GM13976 (cell line): Measurements from ENCODE around the gene AQR.
"Not testable (repeated sequence)": the region's sequence is repeated elsewhere in the genome, so short reads cannot be mapped to it uniquely, and the experiment has no call there.

Experiments
- DNase-seq: peaks from one replicate; pipeline ENCODE4 v3.0.0; 2012; ENCODE audit warnings: low spot score
- CTCF ChIP-seq: IDR thresholded peaks from 2 replicates; pipeline ENCODE4 v1.5.1; 2012; ENCODE audit warnings: borderline replicate concordance, mild to moderate bottlenecking; ENCODE audit not compliant: insufficient read depth; ENCODE audit errors: extremely low read depth, missing control alignments, control extremely low read depth
- in situ Hi-C: fragments of 300-500 bp; cut with MboI; formaldehyde crosslinking; loops from one replicate; pipeline ENCODE4 v1.12.0; 2022; ENCODE audit warnings: low sequenced_read_pairs, mixed read lengths, inconsistent platforms; ENCODE audit not compliant: unreplicated experiment

The AQR gene

DNA sequence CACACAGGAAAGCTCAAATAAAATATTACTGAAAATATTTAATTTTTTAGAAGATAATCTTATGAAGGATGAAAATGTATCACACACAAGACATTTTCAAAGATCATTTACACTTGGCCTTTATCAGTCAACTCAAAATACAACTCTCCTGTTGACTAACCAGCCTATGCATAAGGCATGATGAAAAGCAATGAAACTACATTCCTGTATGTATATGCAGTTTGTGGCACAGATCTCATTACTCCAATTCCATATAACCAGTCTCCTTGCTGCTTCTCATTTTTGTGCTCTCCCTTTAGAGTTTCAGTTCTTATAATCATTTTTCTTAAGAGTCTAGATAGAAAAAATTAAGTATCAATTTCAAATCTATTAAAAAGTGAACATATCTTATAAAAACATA is 25.8 kb downstream of the AQR start:
- no peak for TF ChIP-seq CTCF
- DNase-seq, result no peak
- in situ Hi-C loops, result no loop called here

DNA sequence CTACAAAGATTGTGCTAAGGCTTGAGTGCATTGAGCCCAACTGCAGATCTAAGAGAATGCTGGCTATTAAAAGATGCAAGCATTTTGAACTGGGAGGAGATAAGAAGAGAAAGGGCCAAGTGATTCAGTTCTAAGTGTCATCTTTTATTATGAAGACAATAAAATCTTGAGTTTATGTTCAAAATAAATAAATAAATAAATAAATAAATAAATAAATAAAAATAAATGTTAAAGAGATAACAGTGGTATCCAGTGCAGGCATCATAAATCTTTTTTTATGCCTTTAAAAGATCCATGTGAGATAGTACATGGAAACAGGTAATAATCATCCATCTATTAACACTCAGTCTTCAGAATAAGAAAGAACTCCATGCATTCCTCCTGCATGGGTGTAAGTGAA is 26.3 kb downstream of the AQR start:
- in situ Hi-C loops, DNase-seq: not testable (repeated sequence)

- in situ Hi-C loops, result no loop called here
- DNase-seq, result no peak
- no peak for TF ChIP-seq CTCF
Observed at GRCh38 chr15:34942363-34942762, 27.2 kb downstream of the AQR start.

DNA sequence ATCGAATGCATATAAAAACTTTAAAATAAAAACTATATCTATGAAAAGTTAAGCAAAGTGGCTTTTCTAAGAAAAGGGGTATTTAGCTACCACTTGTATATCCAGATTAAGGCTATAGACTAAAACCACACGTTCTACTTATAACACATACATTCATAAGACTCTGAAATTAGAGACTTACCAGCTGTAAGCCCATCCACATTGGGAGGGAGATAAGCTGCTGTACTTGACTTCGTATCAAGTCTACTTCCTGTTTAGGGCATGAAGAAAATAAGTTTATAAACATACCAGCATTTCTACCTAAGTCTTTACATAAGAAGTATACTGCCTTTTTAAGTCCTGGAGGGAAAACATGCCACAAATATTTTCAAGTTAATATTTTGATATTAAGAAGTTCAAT is 27.7 kb downstream of the AQR start:
- in situ Hi-C loops, result no loop called here
- DNase-seq, result no peak
- TF ChIP-seq CTCF, result no peak

- in situ Hi-C loops, result no loop called here
- TF ChIP-seq CTCF, result no peak
- no peak for DNase-seq
Observed at GRCh38 chr15:34941185-34941698, 28.3 kb downstream of the AQR start.

DNA sequence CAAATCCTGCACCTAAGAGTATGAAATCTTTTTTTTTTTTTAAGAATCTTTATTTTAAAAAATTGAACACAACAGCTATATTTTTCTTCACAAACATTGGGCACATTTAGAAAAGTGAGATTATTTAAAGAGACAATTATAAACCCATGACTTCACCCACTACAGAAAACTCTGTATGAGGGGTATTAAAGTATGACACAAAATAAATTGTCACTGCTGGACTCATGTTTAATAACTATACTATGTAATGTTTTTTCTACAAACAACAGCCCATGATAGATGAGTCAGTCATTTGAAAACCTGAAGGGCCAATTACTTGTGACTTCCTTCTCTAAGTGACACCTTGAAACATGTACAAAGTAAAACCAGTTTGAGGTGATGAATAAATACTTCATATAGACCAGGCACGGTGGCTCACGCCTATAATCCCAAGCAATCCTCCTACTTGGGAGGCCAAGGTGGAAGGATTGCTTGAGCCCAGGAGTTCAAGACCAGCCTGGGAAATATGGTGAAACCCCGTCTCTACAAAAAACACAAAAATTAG is 36.0 kb downstream of the AQR start:
- no peak for TF ChIP-seq CTCF
- in situ Hi-C loops, result no loop called here
- no peak for DNase-seq

DNA sequence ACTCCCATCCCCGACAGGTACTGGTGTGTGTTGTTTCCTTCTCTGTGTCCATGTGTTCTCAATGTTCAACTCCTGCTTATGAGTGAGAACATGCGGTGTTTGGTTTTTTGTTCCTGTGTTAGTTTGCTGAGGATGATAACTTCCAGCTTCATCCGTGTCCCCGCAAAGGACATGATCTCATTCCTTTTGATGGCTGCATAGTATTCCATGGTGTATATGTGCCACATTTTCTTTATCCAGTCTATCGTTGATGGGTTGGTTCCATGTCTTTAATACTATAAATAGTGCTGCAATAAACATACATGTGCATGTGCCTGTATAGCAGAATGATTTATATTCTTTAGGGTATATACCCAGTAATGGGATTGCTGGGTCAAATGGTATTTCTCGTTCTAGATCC is 41.2 kb downstream of the AQR start:
- in situ Hi-C loops, result loop anchor here (10.0 kb wide), 2 partner anchors 224 to 324 kb away; no protein-coding TSS in a partner anchor
- DNase-seq, result not testable (repeated sequence)

GRCh38 chr15:34927726-34928125 is 41.8 kb downstream of the AQR start:
- no peak for TF ChIP-seq CTCF
- DNase-seq, result no peak
- in situ Hi-C loops, result loop anchor here (10.0 kb wide), 2 partner anchors 223 to 323 kb away; no protein-coding TSS in a partner anchor
